HG03280 (cell line): ENCODE data around the gene CCDC152.
"Not testable (repeated sequence)": the region's sequence is repeated elsewhere in the genome, so short reads cannot be mapped to it uniquely, and the experiment has no call there.

Source experiments
- ATAC-seq: cut with Tn5 transposase; IDR thresholded peaks from one replicate; pipeline ENCODE4 v1.9.1; 2021; ENCODE audit warnings: mild to moderate bottlenecking, moderate library complexity; ENCODE audit not compliant: unreplicated experiment

CCDC152 gene

GRCh38 chr5:42843675-42844292, 87.2 kb downstream of the CCDC152 start:
- no peak for ATAC-seq

GRCh38 chr5:42844408-42844807, 87.8 kb downstream of the CCDC152 start:
- ATAC-seq = not testable (repeated sequence)

GRCh38 chr5:42848545-42848944, 91.9 kb downstream of the CCDC152 start:
- no peak for ATAC-seq

GRCh38 chr5:42851481-42851880, 94.9 kb downstream of the CCDC152 start:
- ATAC-seq = no peak
